GM23248 (cell line): ENCODE measurements around the gene TIMM23.
"Not testable (repeated sequence)": the region's sequence is repeated elsewhere in the genome, so short reads cannot be mapped to it uniquely, and the experiment has no call there.

Experiments
- EZH2 ChIP-seq: fragments of 200-600 bp; sonication (generic); IDR thresholded peaks from 2 replicates; pipeline ENCODE4 v1.6.1; 2018; ENCODE audit warnings: antibody characterized with exemption, mild to moderate bottlenecking; ENCODE audit not compliant: insufficient read depth, poor library complexity, severe bottlenecking
- EZH2phosphoT487 ChIP-seq: fragments of 200-600 bp; sonication (generic); IDR thresholded peaks from 2 replicates; pipeline ENCODE4 v1.6.1; 2018; ENCODE audit warnings: antibody characterized with exemption, moderate library complexity, mild to moderate bottlenecking, low read depth; ENCODE audit not compliant: insufficient read depth

- not testable (repeated sequence) for TF ChIP-seq EZH2phosphoT487, EZH2
Measured at GRCh38 chr10:45974041-45974440, 1.8 kb downstream of the TIMM23 start.
